Measurements from ENCODE around the gene CDC42SE2.

DNA sequence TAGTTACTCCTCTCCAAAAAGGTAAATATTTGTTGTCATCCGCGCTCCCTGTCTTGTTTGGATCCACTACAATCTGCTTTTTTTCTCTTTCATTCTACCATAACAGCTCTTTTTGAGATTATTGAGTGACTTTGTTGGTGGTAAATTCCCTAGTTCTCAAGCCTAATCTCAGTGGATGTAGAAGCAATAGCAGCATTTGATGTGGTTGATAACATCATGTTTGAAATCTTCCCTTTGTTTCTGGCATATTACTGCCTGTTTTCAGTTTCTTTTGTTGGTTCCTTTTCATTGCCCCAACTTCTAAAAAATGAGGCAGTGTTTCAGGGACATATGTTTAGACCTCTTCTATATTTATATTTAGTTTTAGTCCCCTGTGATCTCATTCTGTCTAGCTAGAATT is 8.9 kb downstream of the CDC42SE2 start:
- TF ChIP-seq REST (IDR thresholded peaks at IDR 0.05; ENCODE audit: insufficient read depth in 1 of 2, low read depth in 2 of 2, low read length in 2 of 2): no peak
- TF ChIP-seq FOXP2 (optimal IDR thresholded peaks at IDR 0.05; ENCODE audit: borderline replicate concordance, extremely low read depth, extremely low read length, insufficient read depth): no peak
- no peak for TF ChIP-seq TAF1 (IDR thresholded peaks at IDR 0.05; ENCODE audit: borderline replicate concordance, insufficient read depth, low read length)
- no peak for TF ChIP-seq POLR2AphosphoS5 (IDR thresholded peaks at IDR 0.05; ENCODE audit: low read depth, low read length)
- TF ChIP-seq SIN3A (IDR thresholded peaks at IDR 0.05; ENCODE audit: borderline replicate concordance, insufficient read depth, low read length): no peak

Measured in PFSK-1 (cell line).